A673 (cell line): Measurements from ENCODE around the gene FHIT. TPM values are rescaled to one million over a fixed set of nuclear protein-coding genes. Genes with fewer than 3 reads are reported as not detected.

Experiments used
- BruUV-seq: library from RNA; stranded (reverse); fragments of 400-500 nt; replicated peaks from 2 replicates; lab custom pipeline; 2021; lab: Mats Ljungman, UMichigan
- CTCF ChIA-PET: fragments of 300-600 bp; sonication (Branson Sonifier 250); formaldehyde crosslinking; loops from one replicate; lab custom pipeline; 2022; ENCODE audit warnings: antibody characterized with exemption; lab: Charles Lee
- POLR2A ChIA-PET: fragments of 300-600 bp; sonication (Branson Sonifier 250); formaldehyde crosslinking; loops from one replicate; lab custom pipeline; 2022; ENCODE audit warnings: antibody characterized with exemption; ENCODE audit not compliant: low non-redundant PET; lab: Charles Lee
- DNase-seq: peaks from one replicate; pipeline ENCODE4 v3.0.0-alpha.2; 2015; ENCODE audit warnings: low spot score
- H3K27ac ChIP-seq: fragments of 200-600 bp; sonication (generic); 2 replicates; pipeline ENCODE4 v1.5.1; 2016; ENCODE audit warnings: mixed run types, low read depth, mild to moderate bottlenecking, mixed read lengths, antibody characterized with exemption, low read length; ENCODE audit not compliant: poor library complexity, severe bottlenecking
- H3K27me3 ChIP-seq: fragments of 200-600 bp; sonication (generic); replicated peaks from 2 replicates; pipeline ENCODE4 v1.6.1; 2017; ENCODE audit warnings: mixed run types, low read depth, mild to moderate bottlenecking, mixed read lengths, antibody characterized with exemption, low read length; ENCODE audit not compliant: insufficient read depth, poor library complexity
- H3K36me3 ChIP-seq: fragments of 200-600 bp; sonication (generic); 2 replicates; pipeline ENCODE4 v1.6.1; 2016; ENCODE audit warnings: mixed run types, mild to moderate bottlenecking, mixed read lengths, antibody characterized with exemption, low read length; ENCODE audit not compliant: insufficient read depth, poor library complexity, severe bottlenecking
- H3K4me1 ChIP-seq: fragments of 200-600 bp; sonication (generic); 2 replicates; pipeline ENCODE4 v1.6.1; 2017; ENCODE audit warnings: mixed run types, mild to moderate bottlenecking, mixed read lengths, antibody characterized with exemption, low read length; ENCODE audit not compliant: insufficient read depth, poor library complexity, severe bottlenecking
- H3K4me3 ChIP-seq: fragments of 200-600 bp; sonication (generic); 2 replicates; pipeline ENCODE4 v1.5.1; 2016; ENCODE audit warnings: low read depth, mixed run types, mild to moderate bottlenecking, mixed read lengths, low read length; ENCODE audit not compliant: poor library complexity, severe bottlenecking
- H3K9me3 ChIP-seq: fragments of 200-600 bp; sonication (generic); 2 replicates; pipeline ENCODE4 v1.6.1; 2016; ENCODE audit warnings: mixed run types, low read depth, mild to moderate bottlenecking, mixed read lengths, antibody characterized with exemption, low read length; ENCODE audit not compliant: poor library complexity, severe bottlenecking
- CTCF ChIP-seq: fragments of 300-800, 200-600 bp; sonication (generic); conservative IDR thresholded peaks from 2 replicates; pipeline ENCODE4 v1.5.1; 2017; ENCODE audit warnings: low read depth, mild to moderate bottlenecking, antibody characterized with exemption, low read length, moderate library complexity, mixed read lengths
- EZH2 ChIP-seq: fragments of 200-600 bp; sonication (generic); IDR thresholded peaks from 2 replicates; pipeline ENCODE4 v1.6.1; 2017; ENCODE audit warnings: borderline replicate concordance, low read depth, mild to moderate bottlenecking, mixed read lengths, antibody characterized with exemption, low read length; ENCODE audit not compliant: poor library complexity, severe bottlenecking
- intact Hi-C: fragments of 100-400 bp; cut with micrococcal nuclease; formaldehyde crosslinking; loops from one replicate; pipeline ENCODE4 v1.10.0; 2022; ENCODE audit not compliant: unreplicated experiment
- total RNA-seq: library from RNA; stranded (reverse); gene quantifications from 2 replicates; pipeline ENCODE4 v1.2.3, GENCODE V29; 2021

FHIT gene
- total RNA-seq, 1 experiment from 2014 or later: not detected

- BruUV-seq: no TSS peak
- Histone ChIP-seq H3K27me3 (no peaks in the 10 kb centered on the region), H3K4me1 (no peaks in the 10 kb centered on the region), H3K36me3 (no peaks in the 10 kb centered on the region), H3K27ac (no peak overlapping the region), H3K4me3 (no peak overlapping the region), H3K9me3 (no peaks in the 10 kb centered on the region)
- POLR2A ChIA-PET: no interaction called here
- TF ChIP-seq EZH2 (no peak), CTCF (no peak)
- intact Hi-C loops: no loop called here
- CTCF ChIA-PET: no interaction called here
- DNase-seq: peak; percentile 2
These were observed 69.4 kb downstream of the FHIT start for GRCh38 chr3:61181874-61182273.

GRCh38 chr3:61180206-61180605, 71.0 kb downstream of the FHIT start:
- ChIA-PET CTCF (no interaction called here), POLR2A (no interaction called here)
- no TSS peak for BruUV-seq
- intact Hi-C loops: no loop called here
- H3K27ac ChIP-seq: no peak overlapping the region
- H3K27me3 ChIP-seq: no peaks in the 10 kb centered on the region
- H3K36me3 ChIP-seq: no peaks in the 10 kb centered on the region
- no peak overlapping the region for H3K4me3 ChIP-seq
- TF ChIP-seq CTCF: no peak
- no peak for TF ChIP-seq EZH2
- H3K9me3 ChIP-seq: no peaks in the 10 kb centered on the region
- no peak for DNase-seq
- no peaks in the 10 kb centered on the region for H3K4me1 ChIP-seq

DNA sequence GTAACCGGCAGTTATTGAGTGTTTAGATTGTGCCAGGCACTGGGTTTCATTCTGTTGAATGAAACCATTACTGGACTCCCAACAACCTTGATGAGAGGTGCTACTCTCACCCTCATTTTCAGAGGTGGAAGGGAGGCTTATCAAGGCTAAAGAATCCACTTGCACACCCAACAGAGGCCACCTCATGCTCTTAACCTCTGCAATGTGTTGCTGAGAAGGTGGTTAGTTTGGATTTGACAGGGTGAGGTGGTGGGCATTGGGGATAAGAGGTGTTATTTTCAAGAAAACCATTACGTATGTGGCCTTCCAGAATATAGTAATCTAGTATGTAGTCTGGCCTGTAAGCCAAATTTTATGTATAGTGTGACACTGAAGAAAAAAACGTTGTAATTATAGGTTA, 73.1 kb downstream of the FHIT start:
- Histone ChIP-seq H3K4me3 (no peak overlapping the region), H3K9me3 (no peaks in the 10 kb centered on the region), H3K36me3 (no peaks in the 10 kb centered on the region), H3K4me1 (no peaks in the 10 kb centered on the region), H3K27me3 (no peaks in the 10 kb centered on the region), H3K27ac (no peak overlapping the region)
- DNase-seq: no peak
- no TSS peak for BruUV-seq
- intact Hi-C loops: no loop called here
- ChIA-PET POLR2A (no interaction called here), CTCF (no interaction called here)
- TF ChIP-seq EZH2 (no peak), CTCF (no peak)
